DMS153 (cell line): ENCODE measurements around the gene RASA4B.

Experiments used
- DNase-seq: peaks from one replicate; lab custom pipeline; 2025; lab: John Stamatoyannopoulos, UW

RASA4B gene

DNA sequence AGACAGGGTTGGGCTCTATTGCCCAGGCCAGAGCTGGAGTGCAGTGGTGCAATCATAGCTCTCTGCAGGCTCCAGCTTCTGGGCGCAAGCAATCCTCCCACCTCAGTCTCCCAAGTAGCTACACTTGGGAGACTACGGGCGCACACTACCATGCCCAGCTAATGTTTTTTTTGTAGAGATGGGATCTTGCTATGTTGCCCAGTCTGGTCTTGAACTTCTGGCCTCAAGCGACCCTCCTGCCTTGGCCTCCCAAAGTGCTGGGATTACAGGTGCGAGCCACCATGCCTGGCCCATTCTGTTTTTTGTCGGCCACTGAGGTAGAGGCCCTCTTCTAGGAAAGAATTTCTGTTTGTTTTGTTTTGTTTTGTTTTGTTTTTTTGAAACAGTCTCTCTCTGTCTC lies 65.1 kb downstream of the RASA4B start:
- DNase-seq: no peak

- no peak for DNase-seq
Observed at GRCh38 chr7:102451371-102452054, 66.1 kb downstream of the RASA4B start.

- DNase-seq: no peak
Observed at GRCh38 chr7:102450242-102450641, 67.3 kb downstream of the RASA4B start.

DNA sequence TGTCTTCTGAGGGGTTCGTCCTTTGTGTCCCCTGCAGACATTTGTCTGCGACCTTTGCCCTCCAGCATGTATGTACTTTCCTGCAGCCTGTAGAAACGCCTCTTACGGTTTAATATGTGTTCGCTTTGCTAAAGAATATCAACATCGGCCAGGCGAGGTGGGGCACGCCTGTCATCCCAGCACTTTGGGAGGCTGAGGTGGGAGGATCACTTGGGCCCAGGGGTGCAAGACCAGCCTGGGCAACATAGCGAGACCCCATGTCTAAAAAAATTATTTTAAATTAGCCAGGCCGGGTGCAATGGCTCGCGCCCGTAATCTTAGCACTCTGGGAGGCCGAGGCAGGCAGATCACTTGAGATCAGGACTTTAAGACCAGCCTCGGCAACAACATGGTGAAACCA lies 68.4 kb downstream of the RASA4B start:
- no peak for DNase-seq

GRCh38 chr7:102447311-102447710 lies 70.3 kb downstream of the RASA4B start:
- DNase-seq: no peak

- no peak for DNase-seq
Observed at GRCh38 chr7:102446387-102447156, 71.0 kb downstream of the RASA4B start.

DNA sequence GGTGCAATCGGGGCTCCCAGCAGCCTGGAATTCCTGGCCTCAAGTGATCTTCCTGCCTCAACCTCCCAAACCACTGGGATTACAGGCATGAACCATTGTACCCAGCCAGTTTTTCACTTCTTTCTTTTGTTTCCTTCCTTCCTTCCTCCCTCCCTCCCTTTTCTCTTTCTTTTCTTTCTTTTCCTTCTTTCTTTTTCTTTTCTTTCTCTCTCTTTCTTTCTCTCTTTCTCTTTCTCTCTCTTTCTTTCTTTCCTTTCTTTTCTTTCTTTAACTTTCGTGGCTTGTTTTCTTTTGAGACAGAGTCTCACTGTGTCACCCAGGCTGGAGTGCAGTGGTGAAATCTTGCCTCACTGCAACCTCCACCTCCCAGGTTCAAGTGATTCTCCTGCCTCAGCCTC lies 71.9 kb downstream of the RASA4B start:
- DNase-seq: no peak

DNA sequence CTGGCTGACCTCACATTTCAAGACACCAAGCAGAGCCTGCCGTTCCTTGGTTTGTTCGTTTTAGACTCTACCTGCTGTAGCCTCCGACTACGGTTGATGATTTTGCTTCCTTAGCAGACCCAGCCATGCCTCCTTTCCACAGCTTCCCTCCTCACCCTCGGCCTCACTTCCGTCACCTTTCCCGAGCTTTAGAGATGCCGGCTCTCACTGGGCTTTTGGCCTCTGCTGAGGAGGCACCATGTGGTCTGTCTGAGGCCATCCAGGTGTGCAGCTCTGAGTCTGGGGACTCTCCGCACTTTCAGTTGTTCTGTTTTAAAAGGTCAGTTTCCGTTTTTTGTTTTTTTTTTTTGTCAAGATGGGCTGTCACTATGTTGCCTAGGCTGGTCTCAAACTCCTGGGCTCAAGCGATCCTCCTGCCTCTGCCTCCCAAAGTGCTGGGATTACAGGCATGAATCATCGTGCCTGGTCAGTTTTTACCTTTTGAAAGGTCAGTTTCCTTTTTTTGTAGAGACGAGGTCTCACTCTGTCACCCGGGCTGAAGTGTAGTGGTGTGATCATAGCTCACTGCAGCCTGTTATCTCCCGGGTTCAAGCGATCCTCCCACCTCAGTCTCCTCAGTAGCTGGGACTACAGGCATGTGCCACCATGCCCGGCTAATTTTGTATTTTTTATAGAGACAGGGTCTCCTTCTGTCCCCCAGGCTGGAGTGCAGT lies 72.5 kb downstream of the RASA4B start:
- no peak for DNase-seq

DNA sequence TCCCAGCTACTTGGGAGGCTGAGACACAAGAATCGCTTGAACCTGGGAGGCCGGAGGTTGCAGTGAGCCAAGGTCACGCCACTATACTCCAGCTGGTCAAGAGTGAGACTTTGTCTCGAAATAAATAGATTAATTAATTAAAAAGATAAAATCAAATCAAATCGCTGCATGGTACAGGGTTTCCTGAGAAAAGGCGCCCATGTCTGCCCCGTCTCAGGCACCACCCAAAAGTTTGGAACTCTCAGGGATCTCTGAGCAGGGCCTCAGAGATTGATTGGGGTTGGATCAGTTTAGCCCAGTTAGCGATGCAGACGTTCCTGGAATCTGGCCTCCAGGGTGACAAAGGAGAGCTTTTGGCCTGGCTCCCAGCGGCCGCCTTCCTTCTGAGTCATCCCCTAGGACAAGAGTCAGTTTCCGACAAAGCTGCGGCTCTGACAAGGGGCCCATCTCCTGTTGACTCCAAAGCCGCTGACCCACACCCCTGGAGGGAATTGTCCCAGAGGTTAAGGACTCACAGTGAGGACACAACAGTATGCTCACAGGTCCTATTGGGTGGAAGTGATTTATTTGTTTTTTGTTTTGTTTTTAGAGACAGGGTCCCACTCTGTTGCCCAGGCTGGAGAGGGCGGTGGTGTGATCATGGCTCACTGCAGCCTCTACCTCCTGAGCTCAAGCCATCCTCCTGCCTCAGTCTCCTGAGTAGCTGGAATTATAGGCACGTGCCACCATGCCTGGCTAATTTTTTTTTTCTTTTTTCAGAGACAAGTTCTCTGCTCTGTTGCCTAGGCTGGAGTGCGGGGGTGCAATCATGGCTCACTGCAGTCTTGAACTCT lies 77.4 kb downstream of the RASA4B start:
- DNase-seq: no peak

GRCh38 chr7:102436118-102436517 lies 81.5 kb downstream of the RASA4B start:
- no peak for DNase-seq

DNA sequence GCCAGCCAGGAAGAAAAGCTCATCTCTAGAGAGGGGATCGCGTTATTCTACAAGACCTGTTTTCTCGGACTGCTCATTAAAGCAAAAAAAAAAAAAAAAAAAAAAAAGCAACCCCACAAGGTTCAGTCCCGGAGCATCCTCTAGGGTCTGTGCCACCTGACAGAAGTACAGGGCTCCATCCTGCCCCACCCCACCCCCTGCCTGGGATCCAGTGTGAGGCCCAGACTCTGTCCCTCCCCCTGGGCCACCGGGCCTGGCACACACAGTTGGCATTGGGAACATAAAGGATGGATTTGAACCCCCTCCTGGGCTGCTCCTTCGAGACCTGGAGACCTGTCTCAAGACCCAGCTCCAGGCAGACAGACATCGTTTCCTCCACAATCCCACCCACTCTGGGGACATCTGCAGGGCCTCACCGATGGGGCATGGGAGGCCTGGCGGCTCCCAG lies 83.5 kb downstream of the RASA4B start:
- no peak for DNase-seq

DNA sequence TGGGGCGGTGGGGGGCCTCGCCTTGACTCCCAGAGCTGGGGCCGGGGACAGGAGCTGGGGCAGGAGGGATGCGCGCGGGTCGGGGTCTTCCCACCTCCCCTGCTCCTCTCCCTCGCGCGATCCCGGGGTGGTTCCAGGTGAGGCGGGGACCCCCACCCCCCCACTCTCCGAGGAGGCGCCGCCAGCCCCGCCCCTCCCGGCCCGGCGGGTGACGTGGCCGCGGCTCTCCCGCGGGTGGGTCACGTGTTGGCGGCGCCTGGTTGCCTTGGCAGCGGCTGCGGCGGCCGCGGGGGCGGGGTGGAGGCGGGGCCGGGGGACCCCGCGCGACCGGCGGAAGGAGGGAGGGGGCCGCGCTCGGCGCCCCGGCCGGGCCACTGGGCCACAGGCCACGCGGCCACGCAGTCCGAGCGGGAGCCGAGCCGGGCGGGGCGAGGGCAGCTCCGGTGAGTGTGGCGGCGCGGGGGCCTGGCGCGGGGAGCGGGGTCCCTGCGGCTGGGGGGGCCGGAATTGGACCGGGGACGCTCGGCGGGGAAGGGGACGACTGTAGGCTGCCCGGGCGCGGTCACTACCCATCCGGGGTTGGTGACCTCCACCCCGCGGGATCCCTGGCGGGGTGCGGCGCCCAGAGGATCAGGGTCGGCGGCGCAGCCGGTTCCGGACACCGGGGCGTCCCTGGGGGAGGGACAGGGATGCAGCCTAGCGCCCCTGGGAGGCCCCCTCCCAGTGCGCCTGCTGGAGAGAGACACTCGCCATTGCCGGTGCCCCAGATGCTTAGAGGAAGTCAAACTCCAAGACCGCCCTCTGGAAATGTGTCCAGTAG lies 84.1 kb downstream of the RASA4B start, which contains the start of gene ORAI2:
ORAI2 (plus strand) TSS at position 357 of the 820 bp plus-strand sequence. CDS start 5,382 bp downstream, outside the sequence.
- DNase-seq: peak; percentile 10
